GM19395 (cell line): Measurements from ENCODE around the gene KIRREL3.

ENCODE experiments used
- ATAC-seq: cut with Tn5 transposase; IDR thresholded peaks from one replicate; pipeline ENCODE4 v1.9.1; 2021; ENCODE audit warnings: mild to moderate bottlenecking, moderate library complexity; ENCODE audit not compliant: unreplicated experiment

Gene KIRREL3

DNA sequence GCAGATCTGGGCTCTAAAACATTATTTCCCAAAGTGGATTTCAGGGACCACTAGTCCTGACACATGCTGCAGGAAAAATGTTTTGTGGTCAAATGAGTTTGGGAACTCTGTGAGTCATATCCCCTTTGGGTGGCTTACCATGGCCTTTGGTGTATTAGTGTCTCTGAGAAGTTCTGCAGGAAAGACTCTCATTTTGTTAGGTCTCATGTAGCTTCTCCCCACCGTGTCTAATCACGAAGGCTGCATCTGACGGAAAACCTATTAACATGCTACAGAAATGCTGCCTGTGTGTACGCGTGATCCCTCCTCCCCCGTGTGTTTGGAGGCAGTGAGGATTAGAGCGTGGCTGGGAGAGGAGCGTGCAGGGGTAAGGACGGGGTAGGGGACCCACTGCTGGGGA lies 453.4 kb downstream of the KIRREL3 start:
- ATAC-seq: no peak

DNA sequence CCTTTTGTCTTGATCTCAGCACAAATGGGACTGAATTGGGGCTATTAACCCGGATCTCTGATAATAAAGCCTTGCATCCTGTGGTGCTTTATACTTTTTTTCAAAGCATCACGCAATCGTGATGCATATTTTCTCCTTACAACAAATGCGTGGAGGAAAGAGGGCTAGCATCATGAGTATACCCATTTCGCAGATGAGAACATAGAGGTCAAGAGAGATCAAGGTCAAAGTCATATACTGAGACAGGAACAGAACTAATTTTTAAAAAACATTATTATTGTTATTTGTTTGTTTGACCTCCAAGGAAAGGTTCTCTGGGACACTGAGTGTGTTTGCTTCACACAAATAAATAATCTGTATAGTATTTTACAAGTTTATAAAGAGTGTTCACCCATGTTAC lies 453.9 kb downstream of the KIRREL3 start:
- ATAC-seq: no peak

DNA sequence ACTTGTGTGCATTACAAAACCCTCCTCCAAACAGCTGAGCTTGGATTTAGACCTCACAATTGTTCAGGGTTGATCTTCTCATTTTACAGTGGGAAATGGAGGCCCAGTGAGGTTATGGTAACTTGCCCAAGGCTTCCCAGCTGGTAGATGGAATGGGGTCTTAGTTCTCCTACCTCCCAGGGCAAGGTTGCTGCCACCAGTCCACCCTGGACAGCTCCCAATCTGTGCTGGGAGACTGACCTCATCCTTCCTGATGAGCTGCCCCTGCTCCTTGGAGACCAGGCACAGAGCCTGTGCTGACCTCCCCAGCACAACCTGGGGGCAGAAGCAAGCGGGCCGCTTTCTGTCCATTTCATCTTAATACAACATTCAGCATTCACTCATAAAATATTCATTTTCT lies 454.4 kb downstream of the KIRREL3 start:
- no peak for ATAC-seq

DNA sequence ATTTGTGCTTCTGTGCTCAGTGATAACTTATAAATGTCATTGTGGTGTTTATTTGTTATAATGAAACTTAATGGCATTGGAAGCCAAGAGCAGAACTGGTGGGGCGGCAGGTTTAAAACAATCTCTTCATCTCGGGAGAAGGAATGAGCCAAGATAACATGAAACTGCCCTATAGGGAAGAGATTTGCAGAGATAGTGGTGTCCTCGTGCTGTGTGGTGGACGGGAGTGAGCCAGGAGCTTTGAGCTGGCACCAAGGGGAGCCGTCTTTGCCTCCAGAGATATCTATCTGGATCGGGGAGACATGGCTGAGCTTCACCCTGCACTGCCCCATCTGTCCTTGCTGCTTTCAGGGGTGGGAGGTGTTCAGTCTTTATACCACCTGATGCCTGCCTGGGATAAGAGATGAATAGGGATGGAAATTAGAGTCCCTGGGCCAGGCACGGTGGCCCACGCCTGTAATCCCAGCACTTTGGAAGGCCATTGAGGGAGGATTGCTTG lies 455.5 kb downstream of the KIRREL3 start:
- ATAC-seq: no peak

DNA sequence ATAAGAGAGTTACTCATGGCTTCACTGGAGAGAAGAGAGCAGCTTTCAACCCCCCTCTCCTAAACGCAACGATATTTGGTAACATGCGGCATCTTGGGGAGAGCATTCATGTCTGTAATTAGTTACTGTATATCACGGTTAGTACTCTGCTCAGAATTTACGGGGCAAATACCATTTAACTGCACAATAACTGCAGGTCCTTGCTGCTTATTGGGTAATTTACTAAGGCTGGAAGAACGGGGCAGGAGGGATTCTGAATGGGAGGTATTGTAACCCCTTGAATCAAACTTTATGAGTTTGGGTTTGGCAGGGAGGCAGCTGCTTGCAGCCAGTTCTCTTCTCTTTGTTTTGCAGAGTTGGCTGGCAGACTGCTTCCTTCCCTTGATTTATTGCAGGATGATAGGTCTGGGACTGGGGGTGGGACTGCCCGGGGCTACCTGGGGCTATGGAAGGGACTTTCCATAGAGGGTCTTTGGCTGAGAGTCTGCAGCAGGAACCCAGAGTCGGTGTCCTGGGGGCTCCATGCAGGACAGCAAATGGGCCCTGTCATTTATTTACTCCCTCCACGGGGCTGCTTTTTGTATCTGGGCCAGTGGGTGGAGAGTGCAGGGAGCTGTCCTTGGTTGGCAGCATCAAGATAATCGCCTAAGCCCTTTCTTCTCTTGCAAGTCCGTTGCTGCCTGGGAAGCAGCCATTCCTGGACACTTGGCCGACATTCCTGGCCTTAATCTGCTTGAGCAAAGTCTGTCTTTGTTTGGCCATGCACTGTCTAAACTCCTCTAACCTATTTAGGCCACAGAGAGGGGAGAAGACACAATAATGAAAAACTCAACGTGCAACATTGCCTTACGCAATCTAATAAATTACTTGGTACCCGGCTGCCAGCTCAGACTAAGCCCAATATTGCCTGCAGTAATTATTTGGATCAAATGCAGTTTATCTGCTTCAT lies 456.2 kb downstream of the KIRREL3 start:
- ATAC-seq: no peak

DNA sequence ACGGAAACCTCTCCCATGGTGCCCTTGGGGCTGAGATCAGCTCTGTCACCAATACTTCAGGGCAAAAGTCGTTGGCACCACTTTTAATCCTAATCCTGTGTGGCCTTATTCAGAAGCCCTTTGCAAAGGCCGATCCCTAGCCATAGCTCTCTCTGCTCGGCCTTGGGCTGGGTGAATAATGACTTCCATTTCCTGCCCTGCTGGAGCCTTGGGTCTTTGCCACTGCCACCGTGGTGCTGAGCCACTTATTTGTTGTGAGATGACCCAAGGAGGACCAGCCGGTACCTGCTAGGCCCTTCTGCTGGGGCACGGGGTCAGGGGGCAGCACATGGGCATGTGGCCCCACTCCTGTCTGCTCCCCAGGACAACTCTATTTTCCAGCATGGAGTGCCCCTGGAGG lies 456.9 kb downstream of the KIRREL3 start:
- ATAC-seq: no peak

DNA sequence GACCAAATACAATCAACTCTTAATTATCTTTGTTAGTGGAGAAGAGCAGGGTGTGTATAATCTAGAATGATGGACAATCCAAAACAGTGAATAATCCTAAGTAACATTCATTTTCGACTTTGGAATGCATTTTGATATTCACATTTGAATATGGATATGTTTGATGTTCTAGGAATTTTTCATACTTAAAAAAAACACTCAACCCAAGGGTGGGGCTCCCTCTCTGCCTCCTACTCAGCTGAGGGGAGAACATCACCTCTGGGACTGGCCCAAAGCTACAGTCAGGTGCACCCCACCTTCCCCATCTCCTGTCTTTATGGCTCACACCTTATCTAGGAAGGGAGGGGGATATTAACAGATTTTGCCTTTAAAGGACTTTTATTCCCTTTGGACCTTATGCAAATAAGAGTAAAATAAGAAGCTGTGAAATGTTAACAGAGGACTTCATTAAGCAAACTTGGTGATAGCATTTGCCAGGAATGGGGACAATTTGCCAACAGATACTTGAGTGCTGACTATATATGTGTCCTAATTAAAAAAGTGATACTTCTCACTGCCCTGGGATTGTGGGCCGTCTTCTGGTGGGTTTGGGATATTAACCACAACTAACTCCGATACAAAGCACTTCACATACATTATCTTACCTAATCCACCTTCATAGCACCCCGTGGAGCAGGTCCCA lies 458.1 kb downstream of the KIRREL3 start:
- no peak for ATAC-seq

DNA sequence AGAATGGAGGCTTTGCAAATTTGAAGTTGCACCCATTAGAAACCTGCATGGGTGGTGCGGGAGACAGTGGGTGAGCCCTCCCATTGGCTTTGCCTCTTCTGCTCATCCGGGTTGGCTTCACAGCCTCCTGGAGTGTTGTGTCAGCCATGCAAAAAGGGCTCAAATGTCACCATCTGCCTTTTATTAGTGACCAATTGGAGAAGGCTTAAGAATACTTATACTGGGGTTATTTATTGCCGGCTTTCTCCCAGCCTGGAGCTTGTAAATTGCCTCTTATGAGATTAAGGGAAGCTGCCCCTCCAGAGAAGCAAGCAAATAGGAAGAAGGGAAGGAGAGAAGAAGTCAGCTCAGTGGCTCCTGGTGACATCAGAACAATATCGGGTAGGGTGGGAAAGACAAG lies 462.5 kb downstream of the KIRREL3 start:
- ATAC-seq: no peak

DNA sequence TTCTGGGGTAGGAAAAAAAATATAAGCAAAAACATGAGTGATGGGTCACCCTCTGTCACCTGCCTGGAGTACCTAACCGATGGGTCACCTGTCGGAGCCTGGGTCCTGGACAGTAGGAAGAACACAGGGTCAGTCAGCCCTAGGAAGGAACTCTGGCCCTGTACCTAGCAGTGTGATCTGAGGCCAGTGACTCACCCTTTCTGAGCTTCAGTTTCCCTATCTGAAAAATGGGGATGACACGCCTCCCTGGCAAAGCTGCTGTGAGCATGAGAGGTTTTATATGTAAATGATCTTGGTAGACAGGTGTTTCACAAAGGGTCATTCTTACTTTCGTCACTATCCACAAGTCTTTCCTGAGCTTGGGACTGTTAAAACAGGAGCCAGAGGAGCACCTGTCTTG lies 463.1 kb downstream of the KIRREL3 start:
- ATAC-seq: no peak

DNA sequence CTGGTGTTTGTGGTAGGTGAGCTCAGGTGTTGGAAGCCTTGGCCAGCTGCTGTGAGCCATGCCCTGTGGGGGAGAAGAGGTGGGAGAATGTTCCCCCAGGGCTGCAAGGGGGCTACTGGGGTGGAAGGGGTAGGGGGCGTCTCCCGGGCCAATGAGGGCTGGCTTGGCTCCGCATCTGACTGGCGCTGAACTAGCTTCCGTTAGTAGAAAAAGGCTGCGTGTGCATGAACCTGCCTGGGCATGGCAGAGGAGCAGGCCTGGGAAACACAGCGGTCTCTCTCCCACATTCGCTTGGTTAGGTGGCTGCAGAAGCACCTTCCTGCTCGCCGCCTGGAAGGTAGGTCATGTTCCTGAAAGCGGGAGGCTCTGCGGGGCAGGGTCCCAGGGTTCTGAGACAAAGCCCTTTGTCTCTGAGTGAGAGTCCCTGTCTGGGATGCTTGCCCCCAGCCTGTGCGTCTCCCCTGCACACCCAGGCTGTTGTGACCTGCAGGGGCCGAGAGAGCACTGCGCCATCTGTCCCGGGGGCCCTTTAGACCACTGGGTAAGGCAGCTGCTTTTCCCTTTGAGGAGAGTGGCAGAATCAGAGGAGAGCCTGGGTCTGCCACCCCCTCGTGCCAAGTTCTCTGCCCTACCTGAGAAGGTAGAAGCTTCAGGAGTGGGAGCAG lies 466.3 kb downstream of the KIRREL3 start:
- ATAC-seq: no peak

DNA sequence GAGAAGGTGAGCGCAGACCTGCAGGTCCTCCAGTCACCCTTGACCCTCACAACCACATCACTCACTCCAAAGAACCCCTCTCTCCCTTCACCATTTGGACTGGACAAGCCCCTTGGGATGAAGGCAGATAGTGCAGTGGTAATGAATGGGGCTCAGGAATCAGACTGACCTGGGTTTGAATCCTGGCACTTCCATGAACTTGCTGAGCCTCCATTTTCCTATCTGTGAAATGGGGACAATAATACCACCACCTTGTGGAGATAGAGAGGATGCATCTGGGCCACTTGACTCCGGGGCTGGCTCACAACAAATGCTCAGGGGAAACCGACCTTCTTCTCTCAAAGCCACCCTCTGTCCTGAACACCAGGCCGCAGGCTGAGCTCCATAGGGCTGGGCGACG lies 467.0 kb downstream of the KIRREL3 start:
- no peak for ATAC-seq

DNA sequence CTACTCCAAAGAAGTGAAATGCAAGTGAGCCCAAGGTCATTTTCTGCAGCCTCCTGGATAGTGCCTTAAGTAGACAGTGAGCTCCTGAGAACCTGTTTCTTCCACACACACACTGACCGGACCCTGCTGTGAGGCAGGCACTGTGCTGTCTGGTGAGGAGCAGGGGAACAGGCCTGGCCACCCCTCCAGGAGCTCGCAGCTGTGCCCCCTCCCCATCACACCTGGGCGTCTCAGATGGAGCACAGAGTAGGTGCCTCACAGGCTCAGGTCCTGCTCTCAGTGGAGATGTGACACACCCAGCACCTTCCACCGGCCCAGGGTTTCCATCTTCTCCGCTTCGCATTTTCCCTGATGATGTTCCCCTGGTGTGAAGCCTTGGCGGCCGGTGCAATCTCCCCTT lies 470.2 kb downstream of the KIRREL3 start:
- ATAC-seq: no peak

DNA sequence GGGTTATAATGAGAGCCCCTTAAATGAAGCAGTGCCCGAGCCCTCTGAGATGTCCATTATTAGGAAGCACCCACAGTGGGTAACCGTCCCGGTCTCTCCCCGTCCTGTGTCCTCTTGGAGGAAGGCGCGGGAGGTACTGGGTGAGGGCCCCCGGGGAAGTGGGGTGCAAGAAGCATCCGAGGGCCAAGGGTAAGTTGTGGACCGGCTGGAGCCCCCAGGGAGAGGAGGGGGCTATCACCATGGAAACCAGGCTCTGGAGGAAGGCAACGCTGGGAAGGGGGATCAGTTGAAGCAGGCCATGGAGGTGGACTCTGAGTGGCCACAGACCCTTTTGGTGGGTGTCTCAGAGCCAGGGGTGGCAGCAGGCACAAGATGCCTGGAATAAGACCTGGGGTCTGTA lies 471.5 kb downstream of the KIRREL3 start:
- ATAC-seq: no peak

DNA sequence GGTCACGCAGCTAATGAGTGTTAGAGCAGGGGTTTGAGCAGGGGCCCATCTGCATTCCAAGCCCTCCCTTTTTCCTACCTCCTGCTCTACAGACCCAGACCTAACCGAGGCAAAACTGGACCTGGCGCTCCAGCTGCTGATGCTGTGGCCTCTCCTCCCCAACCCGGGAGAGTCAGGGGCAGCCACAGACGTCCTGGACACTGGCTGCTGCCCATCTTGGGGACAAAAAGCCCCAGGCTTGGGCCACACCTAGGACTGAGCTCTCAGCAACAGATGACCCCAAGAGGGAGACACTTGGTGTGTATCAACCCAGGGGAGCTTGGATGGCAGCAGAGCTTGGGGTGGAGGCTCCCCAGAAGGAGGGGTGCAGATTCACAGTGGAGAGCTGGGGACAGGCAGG lies 472.5 kb downstream of the KIRREL3 start:
- no peak for ATAC-seq

DNA sequence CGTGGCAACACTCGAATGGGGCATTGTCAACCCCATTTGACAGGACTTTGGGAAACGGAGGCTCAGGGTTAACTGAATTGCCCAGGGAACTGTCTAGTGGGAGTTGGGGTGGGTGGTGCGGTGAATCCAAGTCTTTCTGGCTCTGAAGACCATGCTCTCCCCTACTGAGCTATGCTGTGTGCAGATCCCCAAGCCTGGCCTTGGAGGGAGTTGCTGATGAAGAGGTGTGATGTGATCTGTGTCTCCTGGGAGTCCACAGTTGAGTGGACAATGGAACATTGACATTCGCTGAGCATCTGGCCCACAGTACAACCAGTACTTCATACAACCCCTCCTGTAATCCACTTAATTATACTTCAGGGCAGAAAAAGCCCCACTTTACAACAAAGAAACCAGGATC lies 472.9 kb downstream of the KIRREL3 start:
- no peak for ATAC-seq

DNA sequence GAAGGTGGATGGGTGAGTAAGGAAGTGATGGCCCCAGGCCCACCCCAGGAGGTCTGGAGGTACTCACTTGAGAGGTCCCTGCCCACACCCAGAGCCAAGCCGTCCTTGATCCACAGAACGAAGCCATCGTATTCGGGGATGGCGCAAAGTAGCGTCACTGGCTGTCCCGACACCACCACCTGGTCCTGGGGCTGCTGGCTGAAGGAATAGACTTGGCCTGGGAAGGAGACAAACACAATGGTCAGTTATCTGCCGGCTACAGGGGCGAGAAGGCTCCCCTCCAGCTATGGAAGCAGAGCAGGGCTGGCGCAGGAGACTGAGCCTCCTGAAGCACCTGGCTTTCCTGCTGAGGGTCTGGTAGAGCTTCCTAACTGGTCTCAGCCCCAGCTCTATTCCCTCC lies 474.1 kb downstream of the KIRREL3 start:
- no peak for ATAC-seq

DNA sequence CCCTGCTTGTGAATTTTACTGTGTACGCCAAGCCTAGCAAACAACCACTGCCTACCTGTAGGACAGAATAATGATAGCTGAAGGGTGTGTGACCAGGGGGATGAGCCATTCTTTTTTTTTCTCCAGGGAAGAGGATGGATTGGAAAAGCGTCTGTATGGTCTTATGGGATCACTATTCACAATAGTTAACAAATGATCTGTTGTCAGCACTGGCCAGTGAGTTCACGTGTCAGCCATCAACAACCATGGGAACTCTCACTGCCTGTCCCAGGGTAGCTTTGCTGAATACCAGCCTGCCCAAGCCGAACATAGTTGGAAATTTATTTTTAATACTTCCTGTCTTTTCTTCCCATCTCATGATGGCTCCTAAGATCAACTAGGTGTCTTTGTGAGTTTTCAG lies 474.9 kb downstream of the KIRREL3 start:
- no peak for ATAC-seq

DNA sequence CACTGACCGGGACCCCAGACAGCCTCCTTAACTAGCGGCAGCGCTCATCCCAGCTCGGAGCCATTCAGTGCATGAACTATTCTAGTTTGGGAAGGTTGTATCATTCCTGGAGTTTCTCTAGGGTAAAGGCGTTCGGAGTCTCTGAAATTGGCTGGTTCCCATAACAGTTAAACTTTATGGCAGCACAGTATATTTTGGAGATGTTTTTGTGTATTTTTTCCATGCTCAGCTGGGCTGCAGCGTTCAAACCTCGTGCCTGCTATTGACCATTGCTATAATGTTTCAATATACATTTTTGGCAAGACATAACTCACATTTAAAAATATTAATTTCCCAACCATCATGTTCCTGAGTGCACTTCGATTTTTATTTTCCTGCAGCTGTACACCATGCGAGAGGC lies 475.4 kb downstream of the KIRREL3 start:
- ATAC-seq: no peak

DNA sequence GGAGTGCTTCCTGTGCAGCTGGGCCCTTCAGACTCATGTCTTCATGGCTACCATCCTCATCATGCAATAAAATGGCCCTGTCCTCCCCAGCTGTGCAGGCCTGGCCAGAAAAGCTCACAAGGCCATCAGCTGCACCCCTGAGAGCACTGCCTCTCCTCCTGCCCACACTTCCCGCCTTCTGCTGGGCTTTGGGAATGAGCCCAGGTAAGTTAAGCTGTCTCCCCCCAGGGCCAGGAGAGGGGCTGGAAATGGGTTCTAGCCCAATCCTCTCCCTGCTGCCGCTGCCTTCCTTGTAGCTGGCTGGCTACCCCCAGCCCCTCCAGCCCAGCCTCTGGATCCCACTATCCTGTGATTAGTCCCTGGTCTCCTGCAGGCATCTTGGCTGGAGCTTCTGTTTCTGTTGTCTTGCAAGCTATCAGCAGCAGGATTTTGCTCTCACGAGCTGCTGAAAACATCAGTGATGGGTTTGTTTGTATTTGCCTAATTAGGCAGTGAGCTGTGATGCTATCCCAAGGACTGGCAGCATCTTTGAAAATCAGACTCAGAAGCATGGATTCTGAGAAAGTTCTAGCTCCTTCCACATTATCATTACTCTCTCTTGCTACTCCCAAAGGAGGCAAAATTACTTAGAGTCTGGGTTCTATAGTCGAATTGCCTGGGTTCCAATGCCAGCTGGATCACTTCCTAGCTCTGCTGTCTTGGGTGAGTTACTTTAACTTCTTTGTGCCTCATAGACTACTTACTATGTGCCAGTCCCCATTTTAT lies 476.9 kb downstream of the KIRREL3 start:
- no peak for ATAC-seq

DNA sequence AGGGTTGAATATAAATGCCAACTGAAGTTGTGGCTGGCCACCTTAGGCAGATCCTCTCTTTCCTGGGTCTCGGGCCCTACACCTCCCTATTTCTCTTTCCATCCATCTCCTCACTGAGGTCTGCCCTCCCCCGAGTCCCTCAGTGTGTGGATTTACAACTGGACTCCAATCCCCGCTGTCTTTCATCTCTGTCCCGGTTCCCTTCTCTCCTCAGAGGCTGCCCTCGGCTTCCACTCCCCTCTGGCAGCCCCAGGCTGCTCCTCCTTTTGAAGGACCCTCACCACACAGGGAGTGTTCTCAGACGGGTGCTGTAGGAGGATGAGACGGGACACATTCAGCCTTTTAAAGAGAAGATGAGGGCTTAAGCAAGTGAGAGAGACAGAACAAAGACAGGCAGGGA lies 478.0 kb downstream of the KIRREL3 start:
- ATAC-seq: no peak

DNA sequence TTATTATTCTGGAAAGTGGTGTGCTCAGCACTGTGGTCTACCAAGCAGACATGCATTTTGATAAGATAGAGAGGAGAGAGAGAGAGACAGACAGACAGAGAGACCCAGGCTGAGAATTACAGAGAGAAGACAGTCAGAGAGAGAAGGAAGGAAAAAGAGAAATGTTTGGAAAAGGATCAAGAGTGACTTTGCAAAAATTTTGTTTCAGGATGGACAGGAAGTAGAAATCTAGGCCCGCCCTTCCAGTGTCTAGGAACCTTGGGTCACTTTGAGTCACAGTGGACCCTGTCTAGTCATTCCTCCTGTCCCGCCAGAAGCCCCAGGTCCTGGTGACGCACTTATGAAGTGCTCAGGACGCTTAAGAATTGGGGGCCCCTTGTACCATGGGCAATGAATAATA lies 478.4 kb downstream of the KIRREL3 start:
- no peak for ATAC-seq
